Mammary epithelial cell (primary cell): ENCODE results near the gene DUSP23.

Experiments
- CTCF ChIP-seq, 2 donors: IDR thresholded peaks in 1 of 2; conservative IDR thresholded peaks in 1 of 2; 2 replicates each; pipeline ENCODE4 v1.5.1; 2011 to 2012; ENCODE audit warnings: inconsistent platforms in 2 of 2, low read length in 2 of 2, mild to moderate bottlenecking in 2 of 2, control low read depth in 1 of 2, low read depth in 1 of 2; ENCODE audit not compliant: insufficient read depth in 1 of 2; ENCODE audit errors: extremely low read depth in 1 of 2
- EZH2 ChIP-seq: IDR thresholded peaks from 2 replicates; pipeline ENCODE4 v1.6.1; 2012; ENCODE audit warnings: low read length, inconsistent platforms, borderline replicate concordance

GRCh38 chr1:159825564-159825963, 44.8 kb downstream of the DUSP23 start:
- TF ChIP-seq CTCF (conservative IDR thresholded peaks at IDR 0.05 in 1 of 2, IDR thresholded peaks at IDR 0.05 in 1 of 2; ENCODE audit: extremely low read depth in 1 of 2, insufficient read depth in 1 of 2, low read depth in 1 of 2, low read length in 2 of 2) (no peak), EZH2 (no peak)
